ENCODE data around the gene SPTLC2. TPM values are rescaled to one million over a fixed set of nuclear protein-coding genes. Genes with fewer than 3 reads are reported as not detected.
"Not testable (repeated sequence)": the region's sequence is repeated elsewhere in the genome, so short reads cannot be mapped to it uniquely, and the experiment has no call there.

The SPTLC2 gene
- total RNA-seq, 4 donors from 2014 or later, result 13.2 to 35.2 (median 20.5) TPM

GRCh38 chr14:77590845-77591485 is 25.5 kb downstream of the SPTLC2 start:
- H3K9me3 ChIP-seq, result no peaks in the 10 kb centered on the region
- H3K4me3 ChIP-seq, result no peak overlapping the region
- ATAC-seq, result no peak
- no peak overlapping the region for H3K27ac ChIP-seq
- H3K4me1 ChIP-seq, result peaks cover 0 to 4% (median 0%) of the 10 kb centered on the region in 3 donors
- peaks cover 0 to 18% of the 10 kb centered on the region in 2 donors for H3K36me3 ChIP-seq
- no peaks in the 10 kb centered on the region for H3K27me3 ChIP-seq
- TF ChIP-seq CTCF (IDR thresholded peaks at IDR 0.05), result no peak
- TF ChIP-seq EP300 (IDR thresholded peaks at IDR 0.05), result no peak
- no peak for TF ChIP-seq POLR2AphosphoS5 (IDR thresholded peaks at IDR 0.05)
- TF ChIP-seq POLR2A (IDR thresholded peaks at IDR 0.05), result no peak
- 62 to 64% methylated on average over 6 of the region's 6 CpGs for WGBS, 2 donors (ENCODE audit: low coverage in 1 of 2)

GRCh38 chr14:77589099-77589498 is 27.3 kb downstream of the SPTLC2 start:
- 53 to 65% methylated on average over 5 of the region's 5 CpGs for WGBS, 2 donors (ENCODE audit: low coverage in 1 of 2)
- H3K36me3 ChIP-seq, result no peaks in the 10 kb centered on the region
- no peak for ATAC-seq
- no peak overlapping the region for H3K27ac ChIP-seq
- TF ChIP-seq CTCF (IDR thresholded peaks at IDR 0.05), result no peak
- no peak for TF ChIP-seq EP300 (IDR thresholded peaks at IDR 0.05)
- H3K9me3 ChIP-seq, result no peaks in the 10 kb centered on the region
- H3K4me1 ChIP-seq, result peaks cover 0 to 1% (median 0%) of the 10 kb centered on the region in 3 donors
- H3K4me3 ChIP-seq, result no peak overlapping the region
- H3K27me3 ChIP-seq, result no peaks in the 10 kb centered on the region

GRCh38 chr14:77588411-77589025 is 27.9 kb downstream of the SPTLC2 start:
- not testable (repeated sequence) for ATAC-seq

GRCh38 chr14:77585385-77585784 is 31.1 kb downstream of the SPTLC2 start:
- Histone ChIP-seq H3K27me3 (no peaks in the 10 kb centered on the region), H3K4me3 (no peak overlapping the region), H3K27ac (no peak overlapping the region), H3K36me3 (no peaks in the 10 kb centered on the region), H3K4me1 (peaks cover 0 to 27% (median 4%) of the 10 kb centered on the region in 3 donors), H3K9me3 (no peaks in the 10 kb centered on the region)
- no peak for TF ChIP-seq POLR2AphosphoS5 (IDR thresholded peaks at IDR 0.05)
- no peak for TF ChIP-seq POLR2A (IDR thresholded peaks at IDR 0.05)
- TF ChIP-seq CTCF (IDR thresholded peaks at IDR 0.05), result no peak
- no peak for TF ChIP-seq EP300 (IDR thresholded peaks at IDR 0.05)
- WGBS, 2 donors (ENCODE audit: low coverage in 1 of 2), result 65 to 82% methylated on average over 3 of the region's 3 CpGs
- ATAC-seq, result no peak

More at GRCh38 chr14:77588411-77589025, 27.9 kb downstream of the SPTLC2 start:
- H3K27ac ChIP-seq, H3K9me3 ChIP-seq, H3K4me1 ChIP-seq, H3K36me3 ChIP-seq, H3K27me3 ChIP-seq, H3K4me3 ChIP-seq: not testable (repeated sequence)
- 88 to 100% methylated on average over 6 to 10 of the region's 11 CpGs for WGBS, 2 donors (ENCODE audit: low coverage in 1 of 2)

- H3K9me3 ChIP-seq, result no peaks in the 10 kb centered on the region
- ATAC-seq, result no peak
- TF ChIP-seq EP300 (IDR thresholded peaks at IDR 0.05), result no peak
- 63 to 100% methylated on average over 1 to 4 of the region's 10 CpGs for WGBS, 2 donors (ENCODE audit: low coverage in 1 of 2)
- H3K4me1 ChIP-seq, result peaks cover 0 to 27% (median 4%) of the 10 kb centered on the region in 3 donors
- no peaks in the 10 kb centered on the region for H3K36me3 ChIP-seq
- no peaks in the 10 kb centered on the region for H3K27me3 ChIP-seq
- H3K4me3 ChIP-seq, result no peak overlapping the region
- no peak overlapping the region for H3K27ac ChIP-seq
Measured at GRCh38 chr14:77584809-77585208, 31.6 kb downstream of the SPTLC2 start.

- whole genome bisulfite sequencing, 2 donors (ENCODE audit: low coverage in 1 of 2), result 86 to 87% methylated on average over 2 to 3 of the region's 3 CpGs
- TF ChIP-seq POLR2A (IDR thresholded peaks at IDR 0.05) (no peak), CTCF (IDR thresholded peaks at IDR 0.05) (no peak), EP300 (IDR thresholded peaks at IDR 0.05) (no peak), POLR2AphosphoS5 (IDR thresholded peaks at IDR 0.05) (no peak)
- no peak overlapping the region for H3K27ac ChIP-seq
- peaks cover 0 to 27% (median 4%) of the 10 kb centered on the region in 3 donors for H3K4me1 ChIP-seq
- no peak overlapping the region for H3K4me3 ChIP-seq
- H3K27me3 ChIP-seq, result no peaks in the 10 kb centered on the region
- no peaks in the 10 kb centered on the region for H3K9me3 ChIP-seq
- no peaks in the 10 kb centered on the region for H3K36me3 ChIP-seq
- no peak for ATAC-seq
Measured at GRCh38 chr14:77583657-77584056, 32.8 kb downstream of the SPTLC2 start.

All from gastroesophageal sphincter (tissue), 4 donors.